Spinal cord (tissue), 10 donors: ENCODE data around the gene USP44. TPM values are rescaled to one million over a fixed set of nuclear protein-coding genes. Genes with fewer than 3 reads are reported as not detected.

Experiments
- DNase-seq, 6 donors: peaks; one replicate each; pipeline versions ENCODE4 v3.0.0 to v3.0.0-alpha.2; 2013 to 2015; ENCODE audit warnings: low spot score in 6 of 6, low read depth in 4 of 6
- H3K27ac ChIP-seq: one replicate; pipeline ENCODE4 v1.5.1; 2013; ENCODE audit warnings: low read depth, low read length, control low read depth
- H3K27me3 ChIP-seq: one replicate; pipeline ENCODE4 v1.6.1; 2013; ENCODE audit warnings: low read length; ENCODE audit not compliant: control insufficient read depth, insufficient read depth
- H3K36me3 ChIP-seq: one replicate; pipeline ENCODE4 v1.6.1; 2013; ENCODE audit warnings: low read length; ENCODE audit not compliant: control insufficient read depth, insufficient read depth
- H3K4me1 ChIP-seq: one replicate; pipeline ENCODE4 v1.6.1; 2013; ENCODE audit warnings: low read length; ENCODE audit not compliant: control insufficient read depth, insufficient read depth
- H3K4me3 ChIP-seq: one replicate; pipeline ENCODE4 v1.5.1; 2013; ENCODE audit warnings: low read depth, low read length, control low read depth
- H3K9me3 ChIP-seq: one replicate; pipeline ENCODE4 v1.6.1; 2013; ENCODE audit warnings: low read length; ENCODE audit not compliant: control insufficient read depth, insufficient read depth
- WGBS: methylation state at CpG from one replicate; pipeline ENCODE4 v1.1.5; 2013; ENCODE audit warnings: missing lambda C conversion rate; ENCODE audit not compliant: insufficient coverage; 5-methylcytosine and 5-hydroxymethylcytosine counted together
- polyA plus RNA-seq, 2 donors: library from polyadenylated mRNA; unstranded; fragments of 120-200 nt; gene quantifications; one replicate each; pipeline ENCODE4 v1.2.1, GENCODE V29; 2013; ENCODE audit not compliant: insufficient read length in 2 of 2
- total RNA-seq, 2 donors: library from RNA; depleted of rRNA in 1 of 2; stranded (reverse); fragments of 120-200 nt in 1 of 2; fragments of >200 nt in 1 of 2; gene quantifications; one replicate each; pipeline versions ENCODE4 v1.2.3 to v1.2.4, GENCODE V29; 2013 to 2014
- donor health status: healthy.

The USP44 gene
- total and polyA plus RNA-seq, 4 donors: 1.3 to 4.4 (median 3.0) TPM

- no peak overlapping the region for H3K4me3 ChIP-seq
- H3K27me3 ChIP-seq: peaks cover 7% of the 10 kb centered on the region
- H3K36me3 ChIP-seq: no peaks in the 10 kb centered on the region
- DNase-seq: no peak
- 91% methylated on average over 6 of the region's 7 CpGs for WGBS
- H3K27ac ChIP-seq: no peak overlapping the region
- H3K9me3 ChIP-seq: no peaks in the 10 kb centered on the region
- H3K4me1 ChIP-seq: no peaks in the 10 kb centered on the region
Observed at GRCh38 chr12:95541436-95541835, 9.8 kb downstream of the USP44 start.

GRCh38 chr12:95538656-95539055 lies 12.6 kb downstream of the USP44 start:
- peak in 1 of 6 donors; percentile 11 for DNase-seq
- no peaks in the 10 kb centered on the region for H3K4me1 ChIP-seq

GRCh38 chr12:95538006-95538405 lies 13.3 kb downstream of the USP44 start:
- no peak overlapping the region for H3K27ac ChIP-seq
- no peaks in the 10 kb centered on the region for H3K36me3 ChIP-seq
- no peak overlapping the region for H3K4me3 ChIP-seq
- no peaks in the 10 kb centered on the region for H3K9me3 ChIP-seq
- H3K4me1 ChIP-seq: no peaks in the 10 kb centered on the region
- no peaks in the 10 kb centered on the region for H3K27me3 ChIP-seq
- no CpG with 5 or more reads among the region's 4 CpGs for WGBS
- DNase-seq: no peak

More at GRCh38 chr12:95538656-95539055, 12.6 kb downstream of the USP44 start:
- Histone ChIP-seq H3K36me3 (no peaks in the 10 kb centered on the region), H3K9me3 (no peaks in the 10 kb centered on the region), H3K27ac (no peak overlapping the region), H3K27me3 (no peaks in the 10 kb centered on the region), H3K4me3 (no peak overlapping the region)
- WGBS: no CpG with 5 or more reads among the region's 5 CpGs

- no peaks in the 10 kb centered on the region for H3K9me3 ChIP-seq
- no peaks in the 10 kb centered on the region for H3K27me3 ChIP-seq
- H3K4me3 ChIP-seq: no peak overlapping the region
- H3K36me3 ChIP-seq: no peaks in the 10 kb centered on the region
- no peak overlapping the region for H3K27ac ChIP-seq
- no peak for DNase-seq
- no peaks in the 10 kb centered on the region for H3K4me1 ChIP-seq
- 80% methylated on average over 3 of the region's 4 CpGs for WGBS
Observed at GRCh38 chr12:95533985-95534384, 17.3 kb downstream of the USP44 start.

GRCh38 chr12:95532851-95533250 lies 18.4 kb downstream of the USP44 start:
- Histone ChIP-seq H3K4me1 (no peaks in the 10 kb centered on the region), H3K4me3 (no peak overlapping the region), H3K27ac (no peak overlapping the region), H3K9me3 (no peaks in the 10 kb centered on the region), H3K27me3 (no peaks in the 10 kb centered on the region), H3K36me3 (no peaks in the 10 kb centered on the region)
- DNase-seq: no peak
- WGBS: 90% methylated on average over 2 of the region's 5 CpGs

GRCh38 chr12:95529693-95530225 lies 21.5 kb downstream of the USP44 start:
- H3K9me3 ChIP-seq: no peaks in the 10 kb centered on the region
- no peak overlapping the region for H3K27ac ChIP-seq
- no peaks in the 10 kb centered on the region for H3K4me1 ChIP-seq
- H3K4me3 ChIP-seq: no peak overlapping the region
- H3K36me3 ChIP-seq: no peaks in the 10 kb centered on the region
- 84% methylated on average over 2 of the region's 4 CpGs for WGBS
- H3K27me3 ChIP-seq: no peaks in the 10 kb centered on the region
- DNase-seq: no peak

- Histone ChIP-seq H3K9me3 (no peaks in the 10 kb centered on the region), H3K4me1 (no peaks in the 10 kb centered on the region), H3K27me3 (no peaks in the 10 kb centered on the region), H3K27ac (no peak overlapping the region), H3K36me3 (no peaks in the 10 kb centered on the region), H3K4me3 (no peak overlapping the region)
- 91% methylated on average over 3 of the region's 4 CpGs for WGBS
- peak in 1 of 6 donors; percentile 54 for DNase-seq
Observed at GRCh38 chr12:95528431-95528830, 22.8 kb downstream of the USP44 start.

GRCh38 chr12:95522692-95523091 lies 28.6 kb downstream of the USP44 start:
- no peaks in the 10 kb centered on the region for H3K27me3 ChIP-seq
- H3K27ac ChIP-seq: no peak overlapping the region
- H3K4me1 ChIP-seq: no peaks in the 10 kb centered on the region
- no peaks in the 10 kb centered on the region for H3K9me3 ChIP-seq
- 94% methylated on average over 7 of the region's 8 CpGs for WGBS
- peaks cover 3% of the 10 kb centered on the region for H3K36me3 ChIP-seq
- H3K4me3 ChIP-seq: no peak overlapping the region
- DNase-seq: no peak

- DNase-seq: no peak
- Histone ChIP-seq H3K27me3 (no peaks in the 10 kb centered on the region), H3K9me3 (no peaks in the 10 kb centered on the region), H3K27ac (no peak overlapping the region), H3K36me3 (peaks cover 3% of the 10 kb centered on the region), H3K4me1 (no peaks in the 10 kb centered on the region), H3K4me3 (no peak overlapping the region)
- whole genome bisulfite sequencing: 87% methylated on average over 2 of the region's 6 CpGs
Observed at GRCh38 chr12:95520816-95521215, 30.5 kb downstream of the USP44 start.

GRCh38 chr12:95518944-95519343 lies 32.3 kb downstream of the USP44 start:
- peaks cover 3% of the 10 kb centered on the region for H3K36me3 ChIP-seq
- no peak overlapping the region for H3K27ac ChIP-seq
- no peaks in the 10 kb centered on the region for H3K9me3 ChIP-seq
- H3K27me3 ChIP-seq: no peaks in the 10 kb centered on the region
- DNase-seq: no peak
- no peak overlapping the region for H3K4me3 ChIP-seq
- H3K4me1 ChIP-seq: no peaks in the 10 kb centered on the region
